ENCODE results near the gene TREML2. TPM values are rescaled to one million over a fixed set of nuclear protein-coding genes. Genes with fewer than 3 reads are reported as not detected.

Gene TREML2
- total RNA-seq, 1 donor from 2014 or later = not detected

DNA sequence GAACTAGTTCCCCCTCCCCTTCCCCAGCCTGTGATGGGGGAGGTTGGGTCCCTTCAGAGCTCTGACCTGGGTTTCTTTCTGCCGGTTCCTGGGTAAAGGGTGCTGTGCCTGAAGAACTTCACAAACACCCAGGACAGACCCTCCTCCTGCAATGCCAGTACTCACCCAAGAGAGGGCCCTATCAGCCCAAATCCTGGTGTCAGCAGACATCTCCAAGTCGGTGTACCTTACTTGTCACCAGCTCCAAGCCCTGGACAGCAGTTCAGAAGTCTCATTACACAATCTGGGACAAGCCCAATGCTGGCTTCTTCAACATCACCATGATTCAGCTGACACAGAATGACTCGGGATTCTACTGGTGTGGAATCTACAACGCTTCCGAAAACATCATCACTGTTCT is 27.7 kb upstream of the TREML2 start:
- no peaks in the 10 kb centered on the region for H3K36me3 Mint-ChIP-seq (ENCODE audit: unreplicated experiment)
- TF ChIP-seq, protein P1, sequence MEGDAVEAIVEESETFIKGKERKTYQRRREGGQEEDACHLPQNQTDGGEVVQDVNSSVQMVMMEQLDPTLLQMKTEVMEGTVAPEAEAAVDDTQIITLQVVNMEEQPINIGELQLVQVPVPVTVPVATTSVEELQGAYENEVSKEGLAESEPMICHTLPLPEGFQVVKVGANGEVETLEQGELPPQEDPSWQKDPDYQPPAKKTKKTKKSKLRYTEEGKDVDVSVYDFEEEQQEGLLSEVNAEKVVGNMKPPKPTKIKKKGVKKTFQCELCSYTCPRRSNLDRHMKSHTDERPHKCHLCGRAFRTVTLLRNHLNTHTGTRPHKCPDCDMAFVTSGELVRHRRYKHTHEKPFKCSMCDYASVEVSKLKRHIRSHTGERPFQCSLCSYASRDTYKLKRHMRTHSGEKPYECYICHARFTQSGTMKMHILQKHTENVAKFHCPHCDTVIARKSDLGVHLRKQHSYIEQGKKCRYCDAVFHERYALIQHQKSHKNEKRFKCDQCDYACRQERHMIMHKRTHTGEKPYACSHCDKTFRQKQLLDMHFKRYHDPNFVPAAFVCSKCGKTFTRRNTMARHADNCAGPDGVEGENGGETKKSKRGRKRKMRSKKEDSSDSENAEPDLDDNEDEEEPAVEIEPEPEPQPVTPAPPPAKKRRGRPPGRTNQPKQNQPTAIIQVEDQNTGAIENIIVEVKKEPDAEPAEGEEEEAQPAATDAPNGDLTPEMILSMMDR (IDR thresholded peaks at IDR 0.05; ENCODE audit: partially characterized antibody, unreplicated experiment) = no peak
- H3K27me3 Mint-ChIP-seq (ENCODE audit: unreplicated experiment) = peaks cover 5% of the 10 kb centered on the region
- no peaks in the 10 kb centered on the region for H3K4me1 Mint-ChIP-seq (ENCODE audit: low read depth, unreplicated experiment)
- no peak overlapping the region for H3K27ac Mint-ChIP-seq (ENCODE audit: unreplicated experiment)
- DNase-seq = no peak
- H3K4me3 Mint-ChIP-seq (ENCODE audit: unreplicated experiment) = no peak overlapping the region
- peaks cover 7% of the 10 kb centered on the region for H3K9me3 Mint-ChIP-seq (ENCODE audit: unreplicated experiment)

DNA sequence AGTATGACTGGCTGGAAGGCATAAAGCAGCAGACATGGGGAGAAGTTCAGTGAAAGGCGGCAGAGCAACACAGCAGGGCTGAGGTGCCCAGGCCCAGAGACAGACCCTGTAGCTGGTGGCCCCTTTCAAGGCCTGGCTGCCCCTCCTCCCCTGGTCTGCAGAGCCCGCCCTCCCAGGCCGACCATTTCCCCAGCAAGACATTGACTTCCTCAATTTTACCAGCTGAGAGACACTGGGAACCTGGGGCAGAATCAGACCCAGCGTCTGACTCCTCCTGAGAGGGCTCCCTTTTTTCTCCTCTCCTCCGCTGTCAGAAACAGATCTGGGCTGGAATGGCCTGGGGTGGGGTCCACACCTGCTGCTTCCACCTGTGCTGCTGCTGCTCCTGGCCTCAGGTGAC is 27.1 kb upstream of the TREML2 start, which contains the start of gene TREML4:
Gene TREML4, plus strand, starts transcription at position 254 of the 400 bp plus-strand sequence. Its CDS starts 79 bp downstream, at position 333.
- Mint-ChIP-seq H3K4me3 (ENCODE audit: unreplicated experiment) (no peak within 1 kb of the TSS), H3K4me1 (ENCODE audit: low read depth, unreplicated experiment) (no peaks in the 10 kb centered on the region), H3K36me3 (ENCODE audit: unreplicated experiment) (no peaks in the 10 kb centered on the region), H3K27ac (ENCODE audit: unreplicated experiment) (no peak within 1 kb of the TSS), H3K9me3 (ENCODE audit: unreplicated experiment) (peaks cover 9% of the 10 kb centered on the region), H3K27me3 (ENCODE audit: unreplicated experiment) (peaks cover 5% of the 10 kb centered on the region)
- TF ChIP-seq, protein P1 (IDR thresholded peaks at IDR 0.05; ENCODE audit: partially characterized antibody, unreplicated experiment) = no peak
- DNase-seq = no peak

DNA sequence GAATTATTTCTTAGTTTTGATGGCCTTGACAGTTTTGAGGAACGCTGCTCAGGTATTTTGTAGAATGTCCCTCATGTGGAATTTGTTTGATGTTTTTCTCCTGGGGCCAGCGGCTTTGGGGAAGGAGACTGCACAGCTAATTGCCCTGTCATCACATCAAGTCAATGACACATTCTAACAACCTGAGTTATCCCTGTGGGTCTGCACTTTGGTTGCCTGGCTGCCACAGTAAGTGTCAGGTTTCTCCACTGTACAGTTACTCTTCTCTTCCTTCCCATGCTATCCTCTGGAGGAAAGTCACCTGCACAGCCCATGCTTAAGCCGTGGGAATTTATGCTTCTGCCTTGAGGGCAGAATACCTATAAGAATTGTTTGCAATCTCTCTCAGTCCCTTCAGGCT is 25.8 kb upstream of the TREML2 start:
- TF ChIP-seq, protein P1 (IDR thresholded peaks at IDR 0.05; ENCODE audit: partially characterized antibody, unreplicated experiment) = no peak
- Mint-ChIP-seq H3K36me3 (ENCODE audit: unreplicated experiment) (peaks cover 4% of the 10 kb centered on the region), H3K27ac (ENCODE audit: unreplicated experiment) (no peak overlapping the region), H3K27me3 (ENCODE audit: unreplicated experiment) (peaks cover 9% of the 10 kb centered on the region), H3K4me1 (ENCODE audit: low read depth, unreplicated experiment) (no peaks in the 10 kb centered on the region), H3K9me3 (ENCODE audit: unreplicated experiment) (peaks cover 9% of the 10 kb centered on the region), H3K4me3 (ENCODE audit: unreplicated experiment) (no peak overlapping the region)
- no peak for DNase-seq

DNA sequence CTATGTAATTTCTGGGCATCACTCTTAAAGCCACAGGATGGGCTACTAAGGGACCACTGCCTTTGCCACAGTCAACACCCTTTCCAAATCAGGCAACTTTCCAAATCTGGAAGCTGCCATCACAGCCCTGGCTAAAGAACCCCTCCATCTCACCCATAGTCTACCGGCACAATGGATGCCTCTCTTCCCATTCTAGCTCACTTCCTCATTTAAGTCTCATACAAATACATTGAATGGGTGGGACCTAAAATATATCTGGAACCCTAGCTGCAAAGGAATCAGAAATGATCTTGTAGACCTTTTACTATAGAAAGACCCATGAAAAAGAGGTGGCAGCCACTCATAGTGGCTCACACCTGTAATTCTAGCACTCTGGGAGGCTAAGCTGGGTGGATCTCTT is 23.9 kb upstream of the TREML2 start:
- no peaks in the 10 kb centered on the region for H3K4me1 Mint-ChIP-seq (ENCODE audit: low read depth, unreplicated experiment)
- no peak overlapping the region for H3K27ac Mint-ChIP-seq (ENCODE audit: unreplicated experiment)
- no peak for DNase-seq
- H3K4me3 Mint-ChIP-seq (ENCODE audit: unreplicated experiment) = no peak overlapping the region
- peaks cover 7% of the 10 kb centered on the region for H3K9me3 Mint-ChIP-seq (ENCODE audit: unreplicated experiment)
- peaks cover 6% of the 10 kb centered on the region for H3K36me3 Mint-ChIP-seq (ENCODE audit: unreplicated experiment)
- TF ChIP-seq, protein P1 (IDR thresholded peaks at IDR 0.05; ENCODE audit: partially characterized antibody, unreplicated experiment) = no peak
- H3K27me3 Mint-ChIP-seq (ENCODE audit: unreplicated experiment) = peaks cover 10% of the 10 kb centered on the region

DNA sequence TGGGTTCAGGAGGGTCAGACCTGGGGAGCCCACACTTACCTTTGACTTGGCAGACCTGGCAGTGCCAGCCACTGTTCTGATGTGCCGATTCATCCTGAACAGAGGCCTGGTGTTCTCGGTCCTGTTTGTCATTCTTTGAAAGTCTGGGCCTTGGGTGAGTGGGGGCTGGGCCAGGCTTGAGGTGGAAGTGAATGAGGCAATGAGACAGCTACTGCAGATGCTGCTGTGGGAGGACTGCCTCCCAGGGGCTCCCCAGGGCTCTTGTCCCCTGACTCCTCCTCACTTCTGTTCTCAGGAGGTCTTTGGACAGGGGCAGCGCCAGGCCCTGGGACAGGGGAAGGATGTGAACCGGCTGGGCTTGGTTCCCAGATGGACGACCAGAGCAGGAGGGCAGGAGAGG is 21.6 kb upstream of the TREML2 start:
- Mint-ChIP-seq H3K27me3 (ENCODE audit: unreplicated experiment) (peaks cover 13% of the 10 kb centered on the region), H3K27ac (ENCODE audit: unreplicated experiment) (no peak overlapping the region), H3K4me3 (ENCODE audit: unreplicated experiment) (no peak overlapping the region), H3K9me3 (ENCODE audit: unreplicated experiment) (peaks cover 6% of the 10 kb centered on the region), H3K36me3 (ENCODE audit: unreplicated experiment) (peaks cover 12% of the 10 kb centered on the region), H3K4me1 (ENCODE audit: low read depth, unreplicated experiment) (no peaks in the 10 kb centered on the region)
- no peak for DNase-seq
- TF ChIP-seq, protein P1 (IDR thresholded peaks at IDR 0.05; ENCODE audit: partially characterized antibody, unreplicated experiment) = no peak
